IPS-20b (cell line): ENCODE measurements around the gene LBP.

ENCODE experiments used
- H3K27ac ChIP-seq: one replicate; pipeline ENCODE4 v1.5.1; 2013; ENCODE audit warnings: low read length
- H3K27me3 ChIP-seq: 2 replicates; pipeline ENCODE4 v1.6.1; 2013; ENCODE audit warnings: mild to moderate bottlenecking, low read length, inconsistent platforms; ENCODE audit not compliant: insufficient read depth
- H3K36me3 ChIP-seq: 2 replicates; pipeline ENCODE4 v1.6.1; 2013; ENCODE audit warnings: low read depth, mild to moderate bottlenecking, inconsistent platforms, low read length, moderate library complexity; ENCODE audit not compliant: insufficient read depth
- H3K4me1 ChIP-seq: 2 replicates; pipeline ENCODE4 v1.6.1; 2013; ENCODE audit warnings: mild to moderate bottlenecking, control low read depth, inconsistent platforms, low read length, moderate library complexity; ENCODE audit not compliant: insufficient read depth
- H3K4me3 ChIP-seq: 2 replicates; pipeline ENCODE4 v1.5.1; 2013; ENCODE audit warnings: mild to moderate bottlenecking, low read length, inconsistent platforms
- H3K9ac ChIP-seq: 2 replicates; pipeline ENCODE4 v1.6.1; 2013; ENCODE audit warnings: low read depth, mild to moderate bottlenecking, inconsistent platforms, low read length, moderate library complexity
- H3K9me3 ChIP-seq: 2 replicates; pipeline ENCODE4 v1.6.1; 2013; ENCODE audit warnings: mild to moderate bottlenecking, low read depth, low read length, inconsistent platforms; ENCODE audit not compliant: insufficient read depth

The LBP gene

DNA sequence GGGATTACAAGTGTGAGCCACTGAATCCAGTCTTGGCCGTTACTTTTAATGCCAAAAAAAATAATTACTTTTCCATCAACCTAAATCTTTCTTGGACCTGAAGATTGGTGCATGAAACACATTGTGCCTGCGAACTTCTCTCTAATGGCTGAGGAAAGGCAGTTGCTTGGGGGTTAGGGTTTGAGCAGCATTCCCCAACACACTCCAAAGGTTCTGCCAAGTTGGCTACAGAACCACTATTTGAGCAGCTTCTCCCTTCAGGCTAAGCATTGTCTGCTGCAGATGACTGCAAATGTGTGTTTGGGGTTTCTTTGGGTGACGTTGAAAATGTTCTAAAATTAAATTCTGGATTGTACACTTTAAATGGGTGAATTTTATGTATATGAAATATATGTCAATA is 6.3 kb upstream of the LBP start:
- no peaks in the 10 kb centered on the region for H3K36me3 ChIP-seq

DNA sequence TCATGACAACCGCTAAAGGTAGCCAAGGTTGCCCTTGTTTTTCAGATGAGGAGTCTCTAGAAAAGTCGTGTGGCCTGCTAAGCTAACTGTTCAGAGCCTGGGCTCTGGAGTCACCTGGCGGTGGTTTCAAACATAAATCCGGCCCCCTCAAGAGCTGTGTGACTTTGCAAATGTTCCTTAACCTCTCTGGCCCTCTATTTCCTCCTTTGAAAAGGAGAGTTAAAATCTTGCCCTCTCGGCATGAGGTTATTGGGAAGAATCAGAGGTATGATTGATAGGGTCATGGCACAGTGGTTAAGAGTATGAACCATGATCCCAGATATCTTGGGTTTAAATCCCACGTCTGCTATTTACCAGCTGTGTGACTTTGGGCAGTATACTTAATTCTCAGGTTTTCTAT is 5.6 kb upstream of the LBP start:
- H3K9ac ChIP-seq, result no peak overlapping the region
- no peaks in the 10 kb centered on the region for H3K36me3 ChIP-seq
- H3K27me3 ChIP-seq, result no peaks in the 10 kb centered on the region
- H3K27ac ChIP-seq, result no peak overlapping the region
- no peak overlapping the region for H3K4me3 ChIP-seq
- H3K9me3 ChIP-seq, result peaks cover 10% of the 10 kb centered on the region; the same call in 1 of the 2 replicates
- peaks cover 29% of the 10 kb centered on the region; the same call in 1 of the 2 replicates for H3K4me1 ChIP-seq

More for the DNA sequence above, 6.3 kb upstream of the LBP start:
- peaks cover 29% of the 10 kb centered on the region; the same call in 1 of the 2 replicates for H3K4me1 ChIP-seq
- H3K9ac ChIP-seq, result no peak overlapping the region
- H3K27ac ChIP-seq, result no peak overlapping the region
- H3K4me3 ChIP-seq, result no peak overlapping the region
- H3K9me3 ChIP-seq, result peaks cover 10% of the 10 kb centered on the region; the same call in 1 of the 2 replicates
- no peaks in the 10 kb centered on the region for H3K27me3 ChIP-seq

DNA sequence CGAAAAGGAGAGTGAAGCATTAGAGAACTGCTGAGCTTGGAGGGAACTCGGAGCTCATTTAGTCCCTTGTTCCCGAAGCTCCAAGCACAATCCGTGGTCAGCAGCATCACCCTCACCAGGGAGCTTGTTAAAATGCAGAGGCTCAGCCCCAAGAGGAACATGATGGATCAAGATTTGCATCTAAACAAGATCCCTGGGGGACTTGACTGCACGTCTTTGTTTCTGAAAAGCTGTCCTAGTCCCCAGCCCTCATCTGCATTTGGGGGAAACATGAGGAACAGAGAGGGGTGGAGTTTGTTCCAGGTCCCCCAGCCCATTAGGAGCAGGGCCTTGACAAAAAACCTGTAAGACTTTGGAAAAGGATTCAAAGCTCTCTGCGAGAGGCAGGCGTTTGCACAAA is 4.1 kb upstream of the LBP start:
- H3K27me3 ChIP-seq, result no peaks in the 10 kb centered on the region
- no peaks in the 10 kb centered on the region for H3K36me3 ChIP-seq
- peak overlapping the region; percentile 42; the same call in 1 of the 2 replicates for H3K4me3 ChIP-seq
- H3K27ac ChIP-seq, result peak overlapping the region; percentile 58
- H3K9me3 ChIP-seq, result peaks cover 10% of the 10 kb centered on the region; the same call in 1 of the 2 replicates
- H3K4me1 ChIP-seq, result peaks cover 29% of the 10 kb centered on the region; the same call in 1 of the 2 replicates
- H3K9ac ChIP-seq, result peak overlapping the region; percentile 69; the same call in 1 of the 2 replicates

DNA sequence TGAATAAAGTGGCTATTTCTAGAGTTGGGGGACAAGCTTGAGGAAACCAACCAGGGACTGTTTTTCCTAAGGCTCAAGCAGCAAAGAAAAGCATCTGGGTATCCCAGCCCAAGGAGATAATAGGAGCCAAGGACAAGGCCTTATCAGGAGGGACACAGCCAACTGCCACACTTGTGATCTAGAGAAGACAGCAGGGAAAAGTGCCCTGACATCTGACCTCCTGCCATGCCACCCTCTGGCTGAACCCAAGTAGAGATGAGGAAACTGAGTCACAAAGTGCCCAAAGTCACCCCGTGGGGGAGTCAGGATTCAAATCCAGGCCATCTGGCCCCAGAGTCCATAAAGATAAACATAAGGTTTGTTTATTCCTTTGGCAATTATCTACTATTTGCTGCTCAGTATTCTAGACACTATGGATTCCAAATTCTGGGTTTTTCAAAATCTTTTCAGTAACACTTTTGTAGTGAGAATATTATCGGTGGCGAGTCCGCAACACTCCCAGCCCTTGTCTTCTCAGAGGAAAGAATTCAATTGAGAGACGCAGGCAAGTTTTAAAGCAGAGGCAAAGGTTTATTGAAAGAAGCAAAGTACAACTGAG is 3.5 kb upstream of the LBP start:
- Histone ChIP-seq H3K27me3 (no peaks in the 10 kb centered on the region), H3K4me3 (peak overlapping the region; percentile 42; the same call in 1 of the 2 replicates), H3K36me3 (no peaks in the 10 kb centered on the region), H3K9ac (peak overlapping the region; percentile 69; the same call in 1 of the 2 replicates), H3K4me1 (peaks cover 29% of the 10 kb centered on the region; the same call in 1 of the 2 replicates), H3K9me3 (peaks cover 8% of the 10 kb centered on the region; the same call in 1 of the 2 replicates), H3K27ac (peak overlapping the region; percentile 50)

DNA sequence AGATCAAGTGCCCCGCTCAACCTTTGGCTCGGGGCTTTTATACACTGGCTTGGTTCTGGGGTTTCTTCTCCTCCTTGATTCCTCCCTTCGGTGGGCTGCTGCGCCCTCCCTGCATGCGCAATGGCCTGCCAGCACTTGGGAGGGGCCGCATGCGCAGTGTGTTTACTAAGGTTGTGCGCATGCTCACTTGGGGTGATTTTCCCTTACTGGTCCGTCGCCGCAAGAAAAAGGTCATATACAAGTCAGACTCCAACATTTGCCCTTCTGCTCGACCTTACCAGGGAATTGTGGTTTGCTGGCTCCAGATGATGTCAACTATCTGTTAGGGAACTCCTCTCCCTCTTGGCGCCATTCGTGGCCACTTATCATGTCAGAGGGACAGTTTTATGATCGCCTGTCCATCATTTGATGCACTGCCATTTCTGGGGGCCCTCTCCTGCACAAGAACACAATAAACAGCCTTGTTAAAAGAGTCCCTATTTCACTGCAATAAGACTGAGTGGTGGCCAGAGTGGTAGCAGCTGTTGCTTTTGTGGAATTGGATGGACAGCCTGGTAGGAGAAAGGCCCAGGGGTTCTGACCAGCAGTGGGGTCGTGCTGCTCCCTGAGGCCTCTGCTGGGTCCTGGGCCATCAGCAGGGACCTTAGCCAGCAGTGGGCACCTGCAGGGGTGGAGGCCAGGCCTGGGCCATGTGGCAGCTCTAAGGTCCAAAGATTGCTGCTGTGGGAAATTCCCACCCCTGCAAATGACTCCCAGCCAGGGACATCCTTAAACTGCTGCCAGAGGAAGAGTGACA is 2.8 kb upstream of the LBP start:
- Histone ChIP-seq H3K9me3 (0 out of 2 replicates have a peak, but pooled peaks cover 1% of the 10 kb centered on the region), H3K27me3 (no peaks in the 10 kb centered on the region), H3K27ac (peak overlapping the region; percentile 50), H3K9ac (peak overlapping the region; percentile 69; the same call in 1 of the 2 replicates), H3K4me3 (no peak overlapping the region), H3K36me3 (no peaks in the 10 kb centered on the region), H3K4me1 (peaks cover 29% of the 10 kb centered on the region; the same call in 1 of the 2 replicates)

DNA sequence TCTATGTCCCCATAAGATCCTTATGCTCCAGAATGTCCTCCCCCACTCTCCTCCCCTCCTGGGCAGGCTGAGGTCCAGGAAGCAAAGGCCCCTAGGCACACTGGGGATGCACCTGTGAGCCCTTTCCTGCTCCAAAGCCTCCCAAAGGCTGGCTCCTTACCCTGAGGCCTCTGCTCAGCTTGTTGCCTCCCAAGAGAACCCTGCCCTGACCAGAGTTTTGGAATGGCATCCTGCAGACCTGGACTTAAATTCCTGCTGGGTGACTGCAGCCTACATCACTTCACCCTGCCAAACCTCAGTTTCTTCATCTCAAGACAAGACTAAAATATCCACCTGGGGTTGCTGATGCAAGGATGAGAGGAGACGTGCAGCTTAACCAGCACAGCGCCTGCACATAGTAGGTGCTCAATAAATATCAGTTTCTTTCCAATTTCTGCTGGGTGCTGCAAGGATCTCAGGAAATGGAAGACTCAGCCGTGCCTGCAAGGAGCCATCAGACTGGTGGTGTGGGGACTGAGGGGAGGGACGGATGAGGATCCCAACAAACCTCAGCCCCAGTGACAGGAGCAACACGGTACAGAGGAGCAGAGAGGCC is 2.1 kb upstream of the LBP start:
- no peak overlapping the region for H3K4me3 ChIP-seq
- no peaks in the 10 kb centered on the region for H3K36me3 ChIP-seq
- H3K27ac ChIP-seq, result peak overlapping the region; percentile 50
- no peaks in the 10 kb centered on the region for H3K27me3 ChIP-seq
- H3K4me1 ChIP-seq, result peaks cover 26% of the 10 kb centered on the region; the same call in 1 of the 2 replicates
- no peak overlapping the region for H3K9ac ChIP-seq
- H3K9me3 ChIP-seq, result no peaks in the 10 kb centered on the region

DNA sequence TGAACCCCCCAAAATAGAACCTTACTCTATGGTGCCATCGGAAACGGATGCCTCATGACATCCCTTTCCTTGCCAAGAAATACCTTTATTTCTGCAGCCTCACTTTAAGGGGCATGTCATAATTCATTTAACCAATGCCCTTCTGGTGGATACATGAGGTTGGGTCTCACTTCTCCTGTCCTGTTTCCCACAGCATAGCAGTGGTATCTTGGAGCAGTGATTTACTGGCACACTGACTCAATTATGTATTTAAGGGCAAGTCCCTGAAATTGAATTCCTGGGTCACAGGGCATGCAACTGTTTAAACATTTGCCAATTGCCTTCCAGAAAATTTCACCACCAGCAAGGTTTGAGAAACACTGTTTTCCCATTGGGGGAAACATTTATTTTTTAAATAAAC is 639 bp upstream of the LBP start:
- no peaks in the 10 kb centered on the region for H3K9me3 ChIP-seq
- no peak overlapping the region for H3K9ac ChIP-seq
- no peak overlapping the region for H3K4me3 ChIP-seq
- no peaks in the 10 kb centered on the region for H3K27me3 ChIP-seq
- H3K27ac ChIP-seq, result no peak overlapping the region
- no peaks in the 10 kb centered on the region for H3K36me3 ChIP-seq
- peaks cover 17% of the 10 kb centered on the region; the same call in 1 of the 2 replicates for H3K4me1 ChIP-seq

DNA sequence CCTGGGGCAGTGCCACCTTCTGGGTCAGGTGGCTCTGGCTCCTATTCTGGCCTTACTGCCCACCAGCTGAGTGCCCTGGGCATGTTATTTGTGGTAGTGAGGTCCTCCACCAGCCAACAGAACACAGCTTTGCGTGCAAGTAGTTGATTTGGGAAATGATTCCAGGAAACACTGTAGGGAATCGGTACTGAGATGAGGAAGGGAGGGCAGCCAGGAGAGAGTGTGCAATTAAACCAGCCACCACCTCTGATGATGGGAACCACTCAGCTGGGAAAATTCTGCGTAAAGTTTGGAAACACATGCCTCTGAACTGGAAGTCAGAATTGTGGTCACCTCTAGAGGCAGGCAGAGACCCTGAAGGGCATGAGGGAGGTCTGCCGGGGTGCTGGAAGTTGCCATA is 459 bp downstream of the LBP start:
- H3K4me3 ChIP-seq, result no peak overlapping the region
- H3K27ac ChIP-seq, result no peak overlapping the region
- H3K36me3 ChIP-seq, result no peaks in the 10 kb centered on the region
- peaks cover 12% of the 10 kb centered on the region; the same call in 1 of the 2 replicates for H3K4me1 ChIP-seq
- no peaks in the 10 kb centered on the region for H3K9me3 ChIP-seq
- no peak overlapping the region for H3K9ac ChIP-seq
- no peaks in the 10 kb centered on the region for H3K27me3 ChIP-seq

DNA sequence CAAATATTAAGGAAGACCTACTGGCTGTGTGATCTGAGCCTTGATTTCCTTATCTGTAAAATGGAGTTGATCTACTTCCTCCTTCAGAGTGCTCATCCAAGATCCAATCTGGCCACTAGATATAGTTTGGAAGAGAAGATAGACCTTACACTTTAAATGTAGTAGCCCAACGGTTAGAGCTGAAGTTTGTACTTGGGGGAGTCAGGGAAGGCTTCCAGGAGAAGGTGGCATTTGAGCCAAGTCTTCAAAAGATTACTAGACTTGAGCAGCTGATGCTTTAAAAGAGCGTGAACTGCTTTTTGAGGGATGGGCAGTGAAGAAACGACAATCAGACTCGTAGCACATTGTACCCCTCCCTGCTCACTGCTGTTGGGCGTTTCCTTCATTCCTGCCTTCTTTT is 3.6 kb downstream of the LBP start:
- H3K4me1 ChIP-seq, result peaks cover 17% of the 10 kb centered on the region; the same call in 1 of the 2 replicates
- no peak overlapping the region for H3K4me3 ChIP-seq
- H3K9me3 ChIP-seq, result no peaks in the 10 kb centered on the region
- H3K27me3 ChIP-seq, result no peaks in the 10 kb centered on the region
- no peak overlapping the region for H3K9ac ChIP-seq
- H3K36me3 ChIP-seq, result no peaks in the 10 kb centered on the region
- no peak overlapping the region for H3K27ac ChIP-seq

DNA sequence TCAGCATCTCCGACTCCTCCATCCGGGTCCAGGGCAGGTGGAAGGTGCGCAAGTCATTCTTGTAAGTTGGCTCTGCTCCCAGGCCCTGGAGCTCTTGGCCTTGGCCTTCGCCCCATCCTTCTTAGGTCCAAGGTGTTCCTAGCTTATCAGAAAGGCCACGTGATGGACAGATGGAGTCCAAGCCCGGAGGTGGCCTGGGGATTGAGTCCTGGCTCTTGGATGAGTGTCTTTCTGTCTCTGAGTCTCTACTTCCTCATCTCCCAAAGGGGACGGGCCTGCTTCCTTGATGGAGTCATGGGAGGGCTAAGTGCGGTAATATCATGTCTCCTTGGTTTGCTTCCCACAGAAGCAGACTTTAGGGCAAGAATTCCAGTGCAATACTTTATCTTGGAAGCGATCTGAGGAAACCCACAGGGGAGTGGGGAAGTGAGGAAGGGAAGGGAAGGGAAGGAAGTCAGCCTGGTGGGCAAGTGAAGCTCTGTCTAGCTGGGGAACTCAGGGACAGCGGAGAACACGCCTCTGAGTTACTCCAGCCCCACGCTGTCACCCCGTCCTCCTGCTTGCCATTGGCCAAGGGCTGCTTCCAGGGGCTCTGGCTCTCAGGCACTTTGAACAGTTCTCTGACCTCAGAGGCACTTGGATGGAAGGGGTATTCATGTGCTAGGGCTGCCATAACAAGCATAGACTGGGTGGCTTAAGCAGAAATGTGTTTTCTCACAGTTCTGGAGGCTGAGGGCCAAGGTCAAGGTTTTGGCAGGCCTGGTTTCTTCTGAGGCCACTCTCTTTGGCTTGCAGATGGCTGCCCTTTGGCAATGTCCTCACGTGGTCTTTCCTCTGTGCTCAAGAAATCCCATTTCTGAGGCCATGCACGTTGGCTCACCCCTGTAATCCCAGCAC is 4.8 kb downstream of the LBP start:
- Histone ChIP-seq H3K4me1 (peaks cover 23% of the 10 kb centered on the region), H3K27me3 (no peaks in the 10 kb centered on the region), H3K27ac (no peak overlapping the region), H3K4me3 (no peak overlapping the region), H3K9me3 (no peaks in the 10 kb centered on the region), H3K36me3 (no peaks in the 10 kb centered on the region), H3K9ac (no peak overlapping the region)

DNA sequence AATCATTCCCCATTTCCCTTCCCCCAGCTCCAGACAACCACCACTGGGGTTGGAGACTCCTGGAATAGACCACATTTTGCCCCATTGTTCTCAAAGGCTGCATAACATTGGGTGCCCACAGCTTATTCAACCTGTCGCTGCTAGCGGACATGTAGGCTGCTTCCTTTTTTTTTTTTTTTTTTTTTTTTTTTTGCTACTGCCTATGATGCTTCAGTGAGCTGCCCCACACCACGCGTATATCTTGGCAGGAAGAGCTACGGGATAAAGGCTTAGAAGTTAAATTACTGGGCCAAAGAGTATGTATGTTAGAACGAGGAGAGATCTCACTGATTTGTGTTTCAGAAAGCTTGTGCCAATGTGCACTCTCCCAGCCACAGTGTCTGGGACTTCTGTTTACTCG is 7.0 kb downstream of the LBP start:
- no peaks in the 10 kb centered on the region for H3K36me3 ChIP-seq
- peak overlapping the region; percentile 19; the same call in 1 of the 2 replicates for H3K9ac ChIP-seq
- H3K9me3 ChIP-seq, result no peaks in the 10 kb centered on the region
- no peak overlapping the region for H3K27ac ChIP-seq
- H3K27me3 ChIP-seq, result no peaks in the 10 kb centered on the region
- no peak overlapping the region for H3K4me3 ChIP-seq
- peaks cover 23% of the 10 kb centered on the region for H3K4me1 ChIP-seq
